Mesothelial cell of epicardium (in vitro differentiated cells): ENCODE measurements around the gene PDE4A. TPM values are rescaled to one million over a fixed set of nuclear protein-coding genes. Genes with fewer than 3 reads are reported as not detected.
"Not testable (repeated sequence)": the region's sequence is repeated elsewhere in the genome, so short reads cannot be mapped to it uniquely, and the experiment has no call there.

ENCODE experiments used
- DNase-seq, 2 experiments: peaks; one replicate each; pipeline ENCODE4 v3.0.0; 2021; ENCODE audit warnings: low spot score in 2 of 2; ENCODE audit not compliant: unreplicated experiment in 2 of 2
- H3K27ac Mint-ChIP-seq: 2 replicates; pipeline ENCODE4 v1.8.0; 2021; ENCODE audit warnings: mixed read lengths
- H3K27me3 Mint-ChIP-seq: 2 replicates; pipeline ENCODE4 v1.8.0; 2021; ENCODE audit warnings: low read depth, mixed read lengths
- H3K36me3 Mint-ChIP-seq: 2 replicates; pipeline ENCODE4 v1.8.0; 2021; ENCODE audit warnings: mixed read lengths
- H3K4me1 Mint-ChIP-seq: 2 replicates; pipeline ENCODE4 v1.8.0; 2021; ENCODE audit warnings: mixed read lengths
- H3K4me3 Mint-ChIP-seq: 2 replicates; pipeline ENCODE4 v1.8.0; 2021; ENCODE audit warnings: mild to moderate bottlenecking, moderate library complexity, mixed read lengths
- H3K9me3 Mint-ChIP-seq: 2 replicates; pipeline ENCODE4 v1.8.0; 2021; ENCODE audit warnings: mixed read lengths
- total RNA-seq: library from RNA; stranded (reverse); gene quantifications from 3 replicates; pipeline ENCODE4 v1.2.1, GENCODE V29; 2021
- TF ChIP-seq, protein P1 (sequence below): fragments of 200-600 bp; sonication (generic); IDR thresholded peaks from one replicate; pipeline ENCODE4 v1.5.0; 2021; ENCODE audit warnings: antibody characterized with exemption; ENCODE audit not compliant: unreplicated experiment

The PDE4A gene
- total RNA-seq, 1 donor from 2014 or later = 3.1 TPM

GRCh38 chr19:10380313-10381102, 39.8 kb upstream of the PDE4A start, which contains the start of gene TYK2:
Gene TYK2, minus strand, starts transcription at chr19:10380572. Its CDS starts 2,166 bp downstream, at chr19:10378406.
- Mint-ChIP-seq H3K9me3 (no peaks in the 10 kb centered on the region), H3K4me1 (peaks cover 18% of the 10 kb centered on the region), H3K36me3 (peaks cover 7% of the 10 kb centered on the region), H3K27ac (peak within 1 kb of the TSS; percentile 97), H3K27me3 (peaks cover 2% of the 10 kb centered on the region), H3K4me3 (peak within 1 kb of the TSS; percentile 89)
- peak; percentile 89 to 99 for DNase-seq
- TF ChIP-seq, protein P1, sequence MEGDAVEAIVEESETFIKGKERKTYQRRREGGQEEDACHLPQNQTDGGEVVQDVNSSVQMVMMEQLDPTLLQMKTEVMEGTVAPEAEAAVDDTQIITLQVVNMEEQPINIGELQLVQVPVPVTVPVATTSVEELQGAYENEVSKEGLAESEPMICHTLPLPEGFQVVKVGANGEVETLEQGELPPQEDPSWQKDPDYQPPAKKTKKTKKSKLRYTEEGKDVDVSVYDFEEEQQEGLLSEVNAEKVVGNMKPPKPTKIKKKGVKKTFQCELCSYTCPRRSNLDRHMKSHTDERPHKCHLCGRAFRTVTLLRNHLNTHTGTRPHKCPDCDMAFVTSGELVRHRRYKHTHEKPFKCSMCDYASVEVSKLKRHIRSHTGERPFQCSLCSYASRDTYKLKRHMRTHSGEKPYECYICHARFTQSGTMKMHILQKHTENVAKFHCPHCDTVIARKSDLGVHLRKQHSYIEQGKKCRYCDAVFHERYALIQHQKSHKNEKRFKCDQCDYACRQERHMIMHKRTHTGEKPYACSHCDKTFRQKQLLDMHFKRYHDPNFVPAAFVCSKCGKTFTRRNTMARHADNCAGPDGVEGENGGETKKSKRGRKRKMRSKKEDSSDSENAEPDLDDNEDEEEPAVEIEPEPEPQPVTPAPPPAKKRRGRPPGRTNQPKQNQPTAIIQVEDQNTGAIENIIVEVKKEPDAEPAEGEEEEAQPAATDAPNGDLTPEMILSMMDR = no peak

GRCh38 chr19:10383223-10383499, 37.2 kb upstream of the PDE4A start:
- H3K4me1 Mint-ChIP-seq = peaks cover 18% of the 10 kb centered on the region
- H3K36me3 Mint-ChIP-seq, H3K27ac Mint-ChIP-seq, H3K9me3 Mint-ChIP-seq, H3K4me3 Mint-ChIP-seq, DNase-seq, H3K27me3 Mint-ChIP-seq: not testable (repeated sequence)

DNA sequence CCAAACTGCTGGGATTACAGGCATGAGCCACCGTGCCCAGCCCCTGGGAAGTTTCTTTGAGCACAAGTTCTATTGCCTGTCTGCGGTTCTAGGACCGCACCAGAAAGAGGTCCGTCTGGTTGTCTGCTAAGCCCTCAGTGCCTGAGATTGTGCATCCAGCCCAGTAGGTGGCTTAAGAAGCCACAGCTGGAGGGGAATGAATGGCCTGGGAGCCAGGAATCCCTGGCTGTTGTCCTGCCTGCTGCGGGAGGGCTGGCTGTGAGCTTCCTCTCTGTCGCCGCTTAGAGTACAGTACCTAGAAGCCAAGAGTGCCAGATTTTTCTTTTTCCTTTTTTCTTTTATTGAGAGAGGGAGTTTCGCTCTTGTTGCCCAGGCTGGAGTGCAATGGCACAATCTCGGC, 35.8 kb upstream of the PDE4A start:
- no peak overlapping the region for H3K27ac Mint-ChIP-seq

GRCh38 chr19:10388957-10389356, 31.4 kb upstream of the PDE4A start:
- H3K36me3 Mint-ChIP-seq = peaks cover 11% of the 10 kb centered on the region
- no peaks in the 10 kb centered on the region for H3K4me1 Mint-ChIP-seq
- H3K9me3 Mint-ChIP-seq = no peaks in the 10 kb centered on the region
- H3K27ac Mint-ChIP-seq = no peak overlapping the region
- peak; percentile 79 to 94 for DNase-seq
- TF ChIP-seq, protein P1 = peak; percentile 99
- H3K4me3 Mint-ChIP-seq = no peak overlapping the region
- H3K27me3 Mint-ChIP-seq = peaks cover 2% of the 10 kb centered on the region

More for the DNA sequence above, 35.8 kb upstream of the PDE4A start:
- Mint-ChIP-seq H3K9me3 (no peaks in the 10 kb centered on the region), H3K36me3 (no peaks in the 10 kb centered on the region), H3K27me3 (peaks cover 2% of the 10 kb centered on the region), H3K4me3 (no peak overlapping the region), H3K4me1 (peaks cover 16% of the 10 kb centered on the region)
- TF ChIP-seq, protein P1 = no peak
- no peak for DNase-seq

GRCh38 chr19:10389863-10390262, 30.5 kb upstream of the PDE4A start:
- H3K4me3 Mint-ChIP-seq = no peak overlapping the region
- H3K36me3 Mint-ChIP-seq = peaks cover 13% of the 10 kb centered on the region
- H3K9me3 Mint-ChIP-seq = no peaks in the 10 kb centered on the region
- no peak for DNase-seq
- TF ChIP-seq, protein P1 = no peak
- H3K4me1 Mint-ChIP-seq = no peaks in the 10 kb centered on the region
- no peak overlapping the region for H3K27ac Mint-ChIP-seq
- no peaks in the 10 kb centered on the region for H3K27me3 Mint-ChIP-seq

GRCh38 chr19:10390652-10391286, 29.6 kb upstream of the PDE4A start:
- peak in 1 of 2 experiments; percentile 75 for DNase-seq
- TF ChIP-seq, protein P1 = peak; percentile 82
- no peaks in the 10 kb centered on the region for H3K27me3 Mint-ChIP-seq

More at GRCh38 chr19:10390652-10391286, 29.6 kb upstream of the PDE4A start:
- no peak overlapping the region for H3K4me3 Mint-ChIP-seq
- H3K4me1 Mint-ChIP-seq = no peaks in the 10 kb centered on the region
- H3K36me3 Mint-ChIP-seq = peaks cover 13% of the 10 kb centered on the region
- no peak overlapping the region for H3K27ac Mint-ChIP-seq
- H3K9me3 Mint-ChIP-seq = no peaks in the 10 kb centered on the region
